HepG2 (cell line): ENCODE measurements around the gene NR1I2.

ENCODE experiments used
- FOSL1 ChIP-seq: sonication (generic); formaldehyde crosslinking; IDR thresholded peaks from 2 replicates; pipeline ENCODE4 v1.9.0; 2021; ENCODE audit warnings: missing genetic modification reagents, borderline replicate concordance
- MYC ChIP-seq: sonication (generic); formaldehyde crosslinking; IDR thresholded peaks from 2 replicates; pipeline ENCODE4 v1.9.0; 2021; ENCODE audit warnings: missing genetic modification reagents, borderline replicate concordance
- NFIC ChIP-seq: IDR thresholded peaks from 2 replicates; pipeline ENCODE4 v1.6.1; 2012; ENCODE audit warnings: mild to moderate bottlenecking, low read length, inconsistent platforms
- POLR2A ChIP-seq, 2 experiments: IDR thresholded peaks; 2 replicates each; pipeline ENCODE4 v1.6.1; 2011; ENCODE audit warnings: low read depth in 2 of 2, low read length in 2 of 2, mild to moderate bottlenecking in 1 of 2, moderate library complexity in 1 of 2; ENCODE audit not compliant: insufficient read depth in 1 of 2
- RXRB ChIP-seq: IDR thresholded peaks from 2 replicates; pipeline ENCODE4 v1.6.1; 2016; ENCODE audit warnings: borderline replicate concordance, missing genetic modification reagents, missing compliant biosample characterization
- TBX3 ChIP-seq: fragments of 450-650 bp; IDR thresholded peaks from 2 replicates; pipeline ENCODE4 v1.6.1; 2017; ENCODE audit warnings: antibody characterized with exemption, mild to moderate bottlenecking, inconsistent platforms, borderline replicate concordance
- WIZ ChIP-seq: sonication (generic); formaldehyde crosslinking; IDR thresholded peaks from 2 replicates; pipeline ENCODE4 v1.5.1; 2020; ENCODE audit warnings: mild to moderate bottlenecking, missing genetic modification reagents
- ZFP1 ChIP-seq: IDR thresholded peaks from 2 replicates; pipeline ENCODE4 v1.6.1; 2016
- ZNF224 ChIP-seq: sonication (generic); formaldehyde crosslinking; IDR thresholded peaks from 2 replicates; pipeline ENCODE4 v1.5.0; 2020; ENCODE audit warnings: mild to moderate bottlenecking, missing genetic modification reagents
- TF ChIP-seq, protein P1 (sequence below): sonication (generic); formaldehyde crosslinking; IDR thresholded peaks from 2 replicates; pipeline ENCODE4 v1.5.0; 2020; ENCODE audit warnings: mild to moderate bottlenecking, missing genetic modification reagents, moderate library complexity
- TF ChIP-seq, protein P2 (sequence below): sonication (generic); IDR thresholded peaks from 2 replicates; pipeline ENCODE4 v1.6.1; 2016; ENCODE audit warnings: low read depth, borderline replicate concordance

DNA sequence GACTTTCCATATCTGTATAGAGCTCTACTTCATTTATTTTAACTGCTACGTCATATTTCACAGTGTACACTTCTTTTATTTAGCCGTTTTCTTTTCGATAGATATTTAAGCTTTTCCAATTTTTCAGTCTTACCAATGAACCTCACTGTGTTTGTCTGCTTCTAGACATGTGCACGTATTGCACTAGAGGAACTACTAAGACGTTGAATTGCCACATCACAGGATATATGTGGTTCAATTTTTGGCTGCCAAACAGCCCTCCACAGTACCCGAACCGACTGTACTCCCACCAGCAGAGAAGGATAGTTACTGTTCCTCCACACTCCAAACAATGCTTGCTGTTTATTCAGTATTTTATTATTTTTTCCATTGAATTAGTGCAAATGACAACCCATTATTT is 2.0 kb downstream of the NR1I2 start:
- TF ChIP-seq, protein P1, sequence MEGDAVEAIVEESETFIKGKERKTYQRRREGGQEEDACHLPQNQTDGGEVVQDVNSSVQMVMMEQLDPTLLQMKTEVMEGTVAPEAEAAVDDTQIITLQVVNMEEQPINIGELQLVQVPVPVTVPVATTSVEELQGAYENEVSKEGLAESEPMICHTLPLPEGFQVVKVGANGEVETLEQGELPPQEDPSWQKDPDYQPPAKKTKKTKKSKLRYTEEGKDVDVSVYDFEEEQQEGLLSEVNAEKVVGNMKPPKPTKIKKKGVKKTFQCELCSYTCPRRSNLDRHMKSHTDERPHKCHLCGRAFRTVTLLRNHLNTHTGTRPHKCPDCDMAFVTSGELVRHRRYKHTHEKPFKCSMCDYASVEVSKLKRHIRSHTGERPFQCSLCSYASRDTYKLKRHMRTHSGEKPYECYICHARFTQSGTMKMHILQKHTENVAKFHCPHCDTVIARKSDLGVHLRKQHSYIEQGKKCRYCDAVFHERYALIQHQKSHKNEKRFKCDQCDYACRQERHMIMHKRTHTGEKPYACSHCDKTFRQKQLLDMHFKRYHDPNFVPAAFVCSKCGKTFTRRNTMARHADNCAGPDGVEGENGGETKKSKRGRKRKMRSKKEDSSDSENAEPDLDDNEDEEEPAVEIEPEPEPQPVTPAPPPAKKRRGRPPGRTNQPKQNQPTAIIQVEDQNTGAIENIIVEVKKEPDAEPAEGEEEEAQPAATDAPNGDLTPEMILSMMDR (CRISPR knock-in tag): no peak
- TF ChIP-seq NFIC (no peak), MYC (CRISPR knock-in tag) (no peak), POLR2A (IDR thresholded peaks at IDR 0.05; ENCODE audit: insufficient read depth in 1 of 2, low read depth in 2 of 2, low read length in 2 of 2) (no peak), RXRB (CRISPR knock-in tag) (no peak), ZFP1 (CRISPR knock-in tag) (no peak), ZNF224 (no peak), TBX3 (no peak), WIZ (no peak), FOSL1 (CRISPR knock-in tag) (no peak)
- TF ChIP-seq, protein P2, sequence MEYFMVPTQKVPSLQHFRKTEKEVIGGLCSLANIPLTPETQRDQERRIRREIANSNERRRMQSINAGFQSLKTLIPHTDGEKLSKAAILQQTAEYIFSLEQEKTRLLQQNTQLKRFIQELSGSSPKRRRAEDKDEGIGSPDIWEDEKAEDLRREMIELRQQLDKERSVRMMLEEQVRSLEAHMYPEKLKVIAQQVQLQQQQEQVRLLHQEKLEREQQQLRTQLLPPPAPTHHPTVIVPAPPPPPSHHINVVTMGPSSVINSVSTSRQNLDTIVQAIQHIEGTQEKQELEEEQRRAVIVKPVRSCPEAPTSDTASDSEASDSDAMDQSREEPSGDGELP: no peak
